COR-L47 (cell line): ENCODE data around the gene INPP5F.

Source experiments
- DNase-seq: peaks from one replicate; lab custom pipeline; 2025; lab: John Stamatoyannopoulos, UW

The INPP5F gene

GRCh38 chr10:119871881-119872609 lies 146.2 kb downstream of the INPP5F start:
- peak; percentile 25 for DNase-seq

DNA sequence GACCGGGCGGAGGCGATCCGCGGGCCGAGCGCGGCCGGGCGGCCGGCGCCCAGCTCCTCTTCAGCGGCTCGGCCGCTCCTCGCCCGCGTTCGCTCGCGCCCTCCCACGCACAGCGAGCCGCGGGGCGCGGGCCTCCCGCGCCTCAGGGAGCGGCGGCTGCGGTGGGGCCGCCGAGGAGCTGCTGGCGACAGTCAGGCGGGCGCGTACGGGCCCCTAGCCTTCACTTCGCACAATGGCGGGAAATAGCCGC lies 146.7 kb downstream of the INPP5F start, which contains the start of gene MCMBP:
MCMBP (minus strand) TSS at position 234 of the 250 bp plus-strand sequence. CDS start 259 bp downstream, outside the sequence.
- DNase-seq: no peak

GRCh38 chr10:119872860-119873681 lies 147.2 kb downstream of the INPP5F start:
- peak; percentile 61 for DNase-seq

DNA sequence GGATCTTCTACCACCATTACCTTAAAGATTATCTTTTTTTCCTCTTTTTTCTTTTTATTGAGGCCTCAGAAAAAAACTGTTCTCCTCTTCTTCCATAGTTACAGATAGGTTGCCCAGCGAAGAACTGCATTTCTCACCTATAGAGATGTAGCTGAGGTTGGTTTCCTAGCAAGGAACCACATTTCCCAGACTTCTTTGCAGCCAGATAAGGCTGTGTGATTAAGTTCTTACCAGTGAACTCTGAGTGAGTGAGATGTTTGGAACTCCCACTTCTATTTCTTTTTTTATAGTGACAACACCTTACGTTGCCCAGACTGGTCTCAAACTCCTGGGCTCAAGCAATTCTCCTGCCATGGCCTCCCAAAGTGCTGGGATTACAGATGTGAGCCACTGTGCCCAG lies 152.7 kb downstream of the INPP5F start:
- no peak for DNase-seq
